HepG2 (cell line): ENCODE results near the gene MAPK8IP1. TPM values are rescaled to one million over a fixed set of nuclear protein-coding genes. Genes with fewer than 3 reads are reported as not detected.
A peak's percentile ranks its signal among the peaks of the same experiment; 100 is the strongest.

ENCODE experiments used
- FOSL2 ChIP-seq: sonication (generic); formaldehyde crosslinking; IDR thresholded peaks from 2 replicates; pipeline ENCODE4 v1.4.0; 2020; ENCODE audit warnings: missing genetic modification reagents
- HNF4G ChIP-seq, 2 experiments: sonication (generic) in 1 of 2; formaldehyde crosslinking in 1 of 2; IDR thresholded peaks; 2 replicates each; pipeline versions ENCODE4 v1.4.0 to v1.6.1; 2011 to 2020; ENCODE audit warnings: borderline replicate concordance in 2 of 2, low read depth in 2 of 2, mild to moderate bottlenecking in 2 of 2, low read length in 1 of 2, missing genetic modification reagents in 1 of 2, moderate library complexity in 1 of 2
- KLF11 ChIP-seq: IDR thresholded peaks from 2 replicates; pipeline ENCODE4 v1.6.1; 2016; ENCODE audit warnings: missing compliant biosample characterization
- PRMT3 ChIP-seq: sonication (generic); formaldehyde crosslinking; IDR thresholded peaks from 2 replicates; pipeline ENCODE4 v1.8.1; 2022; ENCODE audit warnings: low read depth, mild to moderate bottlenecking, moderate library complexity, missing genetic modification reagents, borderline replicate concordance
- SALL1 ChIP-seq: sonication (generic); formaldehyde crosslinking; IDR thresholded peaks from 2 replicates; pipeline ENCODE4 v1.8.0; 2022; ENCODE audit warnings: mild to moderate bottlenecking, missing genetic modification reagents
- SIN3B ChIP-seq: fragments of 150-350 bp; IDR thresholded peaks from 2 replicates; pipeline ENCODE4 v1.6.1; 2014; ENCODE audit warnings: low read length
- SMAD1 ChIP-seq: sonication (generic); formaldehyde crosslinking; IDR thresholded peaks from 2 replicates; pipeline ENCODE4 v1.4.0; 2020; ENCODE audit warnings: missing genetic modification reagents, low read depth, mild to moderate bottlenecking, borderline replicate concordance
- ZFP1 ChIP-seq: IDR thresholded peaks from 2 replicates; pipeline ENCODE4 v1.6.1; 2016
- ZKSCAN1 ChIP-seq: fragments of 150-350 bp; IDR thresholded peaks from 2 replicates; pipeline ENCODE4 v1.6.1; 2014; ENCODE audit warnings: low read length
- polyA plus RNA-seq, 8 experiments: library from polyadenylated mRNA; depleted of rRNA in 3 of 8; stranded (reverse) in 7 of 8; unstranded in 1 of 8; fragments of >200 nt; fragmentation: Illumina TruSeq in 4 of 8; extraction: Trizol in 4 of 8; gene quantifications; 2 replicates each; pipeline versions ENCODE4 v1.2.1 to v1.2.3, GENCODE V29; 2011 to 2016; ENCODE audit warnings: low read depth in 4 of 8, missing spikeins in 1 of 8, mixed read lengths in 1 of 8; ENCODE audit not compliant: insufficient read depth in 1 of 8
- total RNA-seq, 5 experiments: library from RNA; depleted of rRNA; stranded (reverse); fragments of >200 nt; fragmentation: Illumina TruSeq; extraction: Trizol; gene quantifications; 2 replicates each; pipeline ENCODE4 v1.2.3, GENCODE V29; 2016; ENCODE audit warnings: low read depth in 1 of 5
- TF ChIP-seq, protein P1 (sequence below): IDR thresholded peaks from 2 replicates; pipeline ENCODE4 v1.6.1; 2016; ENCODE audit warnings: low read depth, missing genetic modification reagents, missing compliant biosample characterization
- TF ChIP-seq, protein P2 (sequence below): sonication (generic); formaldehyde crosslinking; IDR thresholded peaks from 2 replicates; pipeline ENCODE4 v1.8.0; 2023; ENCODE audit warnings: mild to moderate bottlenecking, missing genetic modification reagents
- TF ChIP-seq, protein P3 (sequence below), 2 experiments: fragments of 450-650 bp in 1 of 2; sonication (generic) in 1 of 2; formaldehyde crosslinking; IDR thresholded peaks; 2 replicates each; pipeline versions ENCODE4 v1.5.0 to v1.8.0; 2020 to 2022; ENCODE audit warnings: mild to moderate bottlenecking in 1 of 2, missing genetic modification reagents in 1 of 2
- TF ChIP-seq, protein P4 (sequence below): sonication (generic); formaldehyde crosslinking; IDR thresholded peaks from 2 replicates; pipeline ENCODE4; 2020; ENCODE audit warnings: missing genetic modification reagents, mild to moderate bottlenecking, borderline replicate concordance
- TF ChIP-seq, protein P5 (sequence below): sonication (generic); formaldehyde crosslinking; IDR thresholded peaks from 2 replicates; pipeline ENCODE4 v1.5.1; 2020; ENCODE audit warnings: mild to moderate bottlenecking, missing genetic modification reagents, borderline replicate concordance

MAPK8IP1 gene
- total and polyA plus RNA-seq, 2 of the 13 experiments (the other 11 are each of a cell fraction or from before 2014, with no cell fraction given): 2.2 to 4.2 TPM

DNA sequence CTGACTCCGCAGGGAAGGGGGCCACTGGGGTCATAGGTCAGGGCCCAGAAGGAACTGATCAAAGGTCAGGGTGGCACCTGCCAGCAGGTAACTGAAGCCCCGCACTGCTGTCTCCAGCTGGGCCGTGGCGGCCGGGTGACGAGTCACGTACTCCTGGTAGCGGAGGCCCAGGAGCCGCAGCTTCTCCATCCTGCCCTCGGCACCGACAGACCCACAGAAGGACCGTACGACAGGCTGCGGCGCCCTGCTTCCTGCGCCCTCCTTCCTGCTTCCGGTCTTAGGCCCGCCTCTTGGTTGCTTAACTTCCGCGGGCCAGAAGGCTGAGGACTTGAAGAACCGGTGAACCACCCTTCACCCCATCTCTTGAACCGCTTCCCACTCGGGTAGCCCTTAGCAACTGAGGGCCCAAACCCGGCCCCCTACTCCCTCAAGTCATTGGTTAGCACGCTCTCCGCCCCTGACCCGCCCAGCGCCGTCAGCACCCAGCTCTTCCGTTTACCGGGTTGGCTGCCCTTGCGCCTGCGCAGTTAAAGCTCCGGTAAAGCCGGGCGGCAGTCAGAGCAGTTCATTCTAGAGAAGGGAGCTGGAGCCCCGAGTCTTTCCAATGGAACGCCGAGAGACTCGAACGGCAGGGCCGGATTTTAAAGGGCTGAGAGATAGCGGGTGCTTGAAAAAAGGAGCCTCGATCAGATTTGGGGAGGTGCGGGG is 32.3 kb downstream of the MAPK8IP1 start, which contains the start of gene PEX16 (continued):
- TF ChIP-seq, protein P1, sequence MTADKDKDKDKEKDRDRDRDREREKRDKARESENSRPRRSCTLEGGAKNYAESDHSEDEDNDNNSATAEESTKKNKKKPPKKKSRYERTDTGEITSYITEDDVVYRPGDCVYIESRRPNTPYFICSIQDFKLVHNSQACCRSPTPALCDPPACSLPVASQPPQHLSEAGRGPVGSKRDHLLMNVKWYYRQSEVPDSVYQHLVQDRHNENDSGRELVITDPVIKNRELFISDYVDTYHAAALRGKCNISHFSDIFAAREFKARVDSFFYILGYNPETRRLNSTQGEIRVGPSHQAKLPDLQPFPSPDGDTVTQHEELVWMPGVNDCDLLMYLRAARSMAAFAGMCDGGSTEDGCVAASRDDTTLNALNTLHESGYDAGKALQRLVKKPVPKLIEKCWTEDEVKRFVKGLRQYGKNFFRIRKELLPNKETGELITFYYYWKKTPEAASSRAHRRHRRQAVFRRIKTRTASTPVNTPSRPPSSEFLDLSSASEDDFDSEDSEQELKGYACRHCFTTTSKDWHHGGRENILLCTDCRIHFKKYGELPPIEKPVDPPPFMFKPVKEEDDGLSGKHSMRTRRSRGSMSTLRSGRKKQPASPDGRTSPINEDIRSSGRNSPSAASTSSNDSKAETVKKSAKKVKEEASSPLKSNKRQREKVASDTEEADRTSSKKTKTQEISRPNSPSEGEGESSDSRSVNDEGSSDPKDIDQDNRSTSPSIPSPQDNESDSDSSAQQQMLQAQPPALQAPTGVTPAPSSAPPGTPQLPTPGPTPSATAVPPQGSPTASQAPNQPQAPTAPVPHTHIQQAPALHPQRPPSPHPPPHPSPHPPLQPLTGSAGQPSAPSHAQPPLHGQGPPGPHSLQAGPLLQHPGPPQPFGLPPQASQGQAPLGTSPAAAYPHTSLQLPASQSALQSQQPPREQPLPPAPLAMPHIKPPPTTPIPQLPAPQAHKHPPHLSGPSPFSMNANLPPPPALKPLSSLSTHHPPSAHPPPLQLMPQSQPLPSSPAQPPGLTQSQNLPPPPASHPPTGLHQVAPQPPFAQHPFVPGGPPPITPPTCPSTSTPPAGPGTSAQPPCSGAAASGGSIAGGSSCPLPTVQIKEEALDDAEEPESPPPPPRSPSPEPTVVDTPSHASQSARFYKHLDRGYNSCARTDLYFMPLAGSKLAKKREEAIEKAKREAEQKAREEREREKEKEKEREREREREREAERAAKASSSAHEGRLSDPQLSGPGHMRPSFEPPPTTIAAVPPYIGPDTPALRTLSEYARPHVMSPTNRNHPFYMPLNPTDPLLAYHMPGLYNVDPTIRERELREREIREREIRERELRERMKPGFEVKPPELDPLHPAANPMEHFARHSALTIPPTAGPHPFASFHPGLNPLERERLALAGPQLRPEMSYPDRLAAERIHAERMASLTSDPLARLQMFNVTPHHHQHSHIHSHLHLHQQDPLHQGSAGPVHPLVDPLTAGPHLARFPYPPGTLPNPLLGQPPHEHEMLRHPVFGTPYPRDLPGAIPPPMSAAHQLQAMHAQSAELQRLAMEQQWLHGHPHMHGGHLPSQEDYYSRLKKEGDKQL (CRISPR knock-in tag): no peak
- TF ChIP-seq FOSL2 (CRISPR knock-in tag) (peak; percentile 12; the same call in 1 of the 2 replicates), ZKSCAN1 (no peak), SALL1 (CRISPR knock-in tag) (peak; percentile 61), ZFP1 (no peak), SMAD1 (CRISPR knock-in tag) (no peak), HNF4G (IDR thresholded peaks at IDR 0.05; ENCODE audit: borderline replicate concordance, low read depth, low read length) (0 out of 2 replicates have a peak, but pooled peaks have one; percentile 42), HNF4G (CRISPR knock-in tag; IDR thresholded peaks at IDR 0.05; ENCODE audit: borderline replicate concordance, low read depth) (no peak), KLF11 (no peak), PRMT3 (no peak), SIN3B (peak; percentile 51; the same call in 1 of the 2 replicates)
- TF ChIP-seq, protein P2, sequence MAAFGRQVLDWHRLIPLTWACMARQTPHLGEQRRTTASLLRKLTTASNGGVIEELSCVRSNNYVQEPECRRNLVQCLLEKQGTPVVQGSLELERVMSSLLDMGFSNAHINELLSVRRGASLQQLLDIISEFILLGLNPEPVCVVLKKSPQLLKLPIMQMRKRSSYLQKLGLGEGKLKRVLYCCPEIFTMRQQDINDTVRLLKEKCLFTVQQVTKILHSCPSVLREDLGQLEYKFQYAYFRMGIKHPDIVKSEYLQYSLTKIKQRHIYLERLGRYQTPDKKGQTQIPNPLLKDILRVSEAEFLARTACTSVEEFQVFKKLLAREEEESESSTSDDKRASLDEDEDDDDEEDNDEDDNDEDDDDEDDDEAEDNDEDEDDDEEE (CRISPR knock-in tag): no peak
- TF ChIP-seq, protein P3, sequence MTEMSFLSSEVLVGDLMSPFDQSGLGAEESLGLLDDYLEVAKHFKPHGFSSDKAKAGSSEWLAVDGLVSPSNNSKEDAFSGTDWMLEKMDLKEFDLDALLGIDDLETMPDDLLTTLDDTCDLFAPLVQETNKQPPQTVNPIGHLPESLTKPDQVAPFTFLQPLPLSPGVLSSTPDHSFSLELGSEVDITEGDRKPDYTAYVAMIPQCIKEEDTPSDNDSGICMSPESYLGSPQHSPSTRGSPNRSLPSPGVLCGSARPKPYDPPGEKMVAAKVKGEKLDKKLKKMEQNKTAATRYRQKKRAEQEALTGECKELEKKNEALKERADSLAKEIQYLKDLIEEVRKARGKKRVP (CRISPR knock-in tag; IDR thresholded peaks at IDR 0.05): no peak
- TF ChIP-seq, protein P4, sequence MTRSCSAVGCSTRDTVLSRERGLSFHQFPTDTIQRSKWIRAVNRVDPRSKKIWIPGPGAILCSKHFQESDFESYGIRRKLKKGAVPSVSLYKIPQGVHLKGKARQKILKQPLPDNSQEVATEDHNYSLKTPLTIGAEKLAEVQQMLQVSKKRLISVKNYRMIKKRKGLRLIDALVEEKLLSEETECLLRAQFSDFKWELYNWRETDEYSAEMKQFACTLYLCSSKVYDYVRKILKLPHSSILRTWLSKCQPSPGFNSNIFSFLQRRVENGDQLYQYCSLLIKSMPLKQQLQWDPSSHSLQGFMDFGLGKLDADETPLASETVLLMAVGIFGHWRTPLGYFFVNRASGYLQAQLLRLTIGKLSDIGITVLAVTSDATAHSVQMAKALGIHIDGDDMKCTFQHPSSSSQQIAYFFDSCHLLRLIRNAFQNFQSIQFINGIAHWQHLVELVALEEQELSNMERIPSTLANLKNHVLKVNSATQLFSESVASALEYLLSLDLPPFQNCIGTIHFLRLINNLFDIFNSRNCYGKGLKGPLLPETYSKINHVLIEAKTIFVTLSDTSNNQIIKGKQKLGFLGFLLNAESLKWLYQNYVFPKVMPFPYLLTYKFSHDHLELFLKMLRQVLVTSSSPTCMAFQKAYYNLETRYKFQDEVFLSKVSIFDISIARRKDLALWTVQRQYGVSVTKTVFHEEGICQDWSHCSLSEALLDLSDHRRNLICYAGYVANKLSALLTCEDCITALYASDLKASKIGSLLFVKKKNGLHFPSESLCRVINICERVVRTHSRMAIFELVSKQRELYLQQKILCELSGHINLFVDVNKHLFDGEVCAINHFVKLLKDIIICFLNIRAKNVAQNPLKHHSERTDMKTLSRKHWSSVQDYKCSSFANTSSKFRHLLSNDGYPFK: peak; percentile 37; the same call in 1 of the 2 replicates
- TF ChIP-seq, protein P5, sequence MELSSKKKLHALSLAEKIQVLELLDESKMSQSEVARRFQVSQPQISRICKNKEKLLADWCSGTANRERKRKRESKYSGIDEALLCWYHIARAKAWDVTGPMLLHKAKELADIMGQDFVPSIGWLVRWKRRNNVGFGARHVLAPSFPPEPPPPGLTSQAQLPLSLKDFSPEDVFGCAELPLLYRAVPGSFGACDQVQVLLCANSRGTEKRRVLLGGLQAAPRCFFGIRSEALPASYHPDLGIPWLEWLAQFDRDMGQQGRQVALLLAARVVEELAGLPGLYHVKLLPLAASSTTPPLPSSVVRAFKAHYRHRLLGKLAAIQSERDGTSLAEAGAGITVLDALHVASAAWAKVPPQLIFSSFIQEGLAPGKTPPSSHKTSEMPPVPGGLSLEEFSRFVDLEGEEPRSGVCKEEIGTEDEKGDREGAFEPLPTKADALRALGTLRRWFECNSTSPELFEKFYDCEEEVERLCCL (CRISPR knock-in tag): no peak
